Liver (tissue), 3 donors: ENCODE results near the gene RNU7-1.

Experiments used
- ATF3 ChIP-seq: IDR thresholded peaks from 2 replicates; pipeline ENCODE4 v1.6.1; 2016; ENCODE audit warnings: antibody characterized with exemption
- CTCF ChIP-seq: fragments of 150-350 bp; IDR thresholded peaks from 2 replicates; pipeline ENCODE4 v1.5.1; 2017; ENCODE audit warnings: improper control_type of control experiment, low read depth, low read length; ENCODE audit not compliant: missing input control
- EGR1 ChIP-seq, 2 donors: IDR thresholded peaks; 2 replicates each; pipeline ENCODE4 v1.6.1; 2016 to 2018; ENCODE audit warnings: antibody characterized with exemption in 2 of 2, low read depth in 2 of 2
- GABPA ChIP-seq, 2 donors: IDR thresholded peaks in 1 of 2; conservative IDR thresholded peaks in 1 of 2; 2 replicates each; pipeline ENCODE4 v1.6.1; 2016; ENCODE audit warnings: antibody characterized with exemption in 2 of 2, mild to moderate bottlenecking in 1 of 2, moderate library complexity in 1 of 2
- JUND ChIP-seq, 2 donors: IDR thresholded peaks; 2 replicates each; pipeline ENCODE4 v1.6.1; 2016; ENCODE audit warnings: antibody characterized with exemption in 2 of 2
- MAX ChIP-seq: IDR thresholded peaks from 2 replicates; pipeline ENCODE4 v1.6.1; 2016; ENCODE audit warnings: antibody characterized with exemption
- RAD21 ChIP-seq, 2 donors: IDR thresholded peaks; 2 replicates each; pipeline ENCODE4 v1.6.1; 2016; ENCODE audit warnings: antibody characterized with exemption in 2 of 2, mild to moderate bottlenecking in 2 of 2
- SP1 ChIP-seq: IDR thresholded peaks from 2 replicates; pipeline ENCODE4 v1.6.1; 2018; ENCODE audit warnings: antibody characterized with exemption, mild to moderate bottlenecking
- YY1 ChIP-seq: IDR thresholded peaks from 2 replicates; pipeline ENCODE4 v1.6.1; 2016; ENCODE audit warnings: antibody characterized with exemption, mild to moderate bottlenecking
- TF ChIP-seq, protein P1 (sequence below): IDR thresholded peaks from 2 replicates; pipeline ENCODE4 v1.6.1; 2016; ENCODE audit warnings: antibody characterized with exemption, mild to moderate bottlenecking
- donor health status: healthy.
- donor health status: healthy.

DNA sequence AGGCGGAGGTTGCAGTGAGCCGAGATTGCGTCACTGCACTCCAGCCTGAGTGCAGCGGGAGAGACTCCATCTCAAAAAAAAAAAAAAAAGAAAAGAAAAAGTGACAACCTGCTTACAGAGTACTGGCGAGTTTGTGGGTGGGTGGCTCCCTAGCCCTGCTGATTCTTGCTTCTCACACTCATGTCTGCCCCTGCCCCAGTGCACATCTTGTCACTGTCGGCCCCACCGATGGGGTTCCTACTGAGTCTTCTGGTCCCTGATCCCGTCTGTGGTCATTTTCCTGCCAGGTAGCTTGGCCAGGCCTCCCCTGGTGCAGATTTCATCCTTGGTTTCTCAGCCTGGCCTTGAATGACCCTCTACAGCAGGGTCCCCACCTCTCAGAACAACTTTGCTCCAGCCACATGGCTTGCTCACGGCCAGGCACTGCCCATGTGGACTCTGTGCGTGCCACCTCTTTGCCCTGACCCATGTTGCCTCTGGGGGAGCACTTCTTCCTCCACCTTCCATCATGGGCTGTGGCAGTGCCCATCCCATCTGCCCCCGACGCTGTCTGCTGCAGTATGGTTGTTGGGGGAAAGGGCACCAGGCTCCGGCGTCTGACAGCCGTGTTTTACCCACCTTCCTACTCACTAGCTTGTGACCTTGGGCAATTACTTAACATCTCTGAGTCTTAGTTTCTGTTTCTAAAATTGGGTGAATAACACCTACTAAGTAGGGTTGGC is 5.4 kb downstream of the RNU7-1 start:
- no peak for TF ChIP-seq GABPA (IDR thresholded peaks at IDR 0.05 in 1 of 2, conservative IDR thresholded peaks at IDR 0.05 in 1 of 2)
- TF ChIP-seq CTCF: no peak
- no peak for TF ChIP-seq RAD21 (IDR thresholded peaks at IDR 0.05)
- TF ChIP-seq JUND (IDR thresholded peaks at IDR 0.05): no peak
- no peak for TF ChIP-seq MAX
- no peak for TF ChIP-seq EGR1 (IDR thresholded peaks at IDR 0.05; ENCODE audit: low read depth in 2 of 2)
- TF ChIP-seq, protein P1, sequence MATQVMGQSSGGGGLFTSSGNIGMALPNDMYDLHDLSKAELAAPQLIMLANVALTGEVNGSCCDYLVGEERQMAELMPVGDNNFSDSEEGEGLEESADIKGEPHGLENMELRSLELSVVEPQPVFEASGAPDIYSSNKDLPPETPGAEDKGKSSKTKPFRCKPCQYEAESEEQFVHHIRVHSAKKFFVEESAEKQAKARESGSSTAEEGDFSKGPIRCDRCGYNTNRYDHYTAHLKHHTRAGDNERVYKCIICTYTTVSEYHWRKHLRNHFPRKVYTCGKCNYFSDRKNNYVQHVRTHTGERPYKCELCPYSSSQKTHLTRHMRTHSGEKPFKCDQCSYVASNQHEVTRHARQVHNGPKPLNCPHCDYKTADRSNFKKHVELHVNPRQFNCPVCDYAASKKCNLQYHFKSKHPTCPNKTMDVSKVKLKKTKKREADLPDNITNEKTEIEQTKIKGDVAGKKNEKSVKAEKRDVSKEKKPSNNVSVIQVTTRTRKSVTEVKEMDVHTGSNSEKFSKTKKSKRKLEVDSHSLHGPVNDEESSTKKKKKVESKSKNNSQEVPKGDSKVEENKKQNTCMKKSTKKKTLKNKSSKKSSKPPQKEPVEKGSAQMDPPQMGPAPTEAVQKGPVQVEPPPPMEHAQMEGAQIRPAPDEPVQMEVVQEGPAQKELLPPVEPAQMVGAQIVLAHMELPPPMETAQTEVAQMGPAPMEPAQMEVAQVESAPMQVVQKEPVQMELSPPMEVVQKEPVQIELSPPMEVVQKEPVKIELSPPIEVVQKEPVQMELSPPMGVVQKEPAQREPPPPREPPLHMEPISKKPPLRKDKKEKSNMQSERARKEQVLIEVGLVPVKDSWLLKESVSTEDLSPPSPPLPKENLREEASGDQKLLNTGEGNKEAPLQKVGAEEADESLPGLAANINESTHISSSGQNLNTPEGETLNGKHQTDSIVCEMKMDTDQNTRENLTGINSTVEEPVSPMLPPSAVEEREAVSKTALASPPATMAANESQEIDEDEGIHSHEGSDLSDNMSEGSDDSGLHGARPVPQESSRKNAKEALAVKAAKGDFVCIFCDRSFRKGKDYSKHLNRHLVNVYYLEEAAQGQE: no peak
- TF ChIP-seq ATF3: no peak
- no peak for TF ChIP-seq YY1
- no peak for TF ChIP-seq SP1
